ENCODE data around the gene EHBP1.
A peak's percentile ranks its signal among the peaks of the same experiment; 100 is the strongest.

The EHBP1 gene

DNA sequence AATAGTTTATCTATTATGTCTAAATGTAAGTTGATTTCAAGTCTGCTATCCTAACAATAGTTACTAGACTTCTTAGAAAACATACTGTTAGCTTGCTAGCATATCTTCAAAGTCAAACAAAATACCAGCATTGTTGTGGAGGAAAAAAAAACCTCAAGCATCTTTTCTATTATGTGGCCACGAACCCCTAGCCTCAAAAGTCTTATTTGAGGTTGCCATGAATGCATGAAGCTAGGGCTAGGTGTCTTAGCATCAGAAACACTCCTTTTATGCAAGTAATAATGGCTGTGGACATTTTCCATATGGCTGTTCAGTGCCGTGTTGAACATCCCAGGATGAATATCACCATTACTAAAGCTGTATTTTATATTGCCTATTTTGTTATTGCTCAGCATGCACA, 258.5 kb downstream of the EHBP1 start:
- no peak for DNase-seq (ENCODE audit: low read depth)

DNA sequence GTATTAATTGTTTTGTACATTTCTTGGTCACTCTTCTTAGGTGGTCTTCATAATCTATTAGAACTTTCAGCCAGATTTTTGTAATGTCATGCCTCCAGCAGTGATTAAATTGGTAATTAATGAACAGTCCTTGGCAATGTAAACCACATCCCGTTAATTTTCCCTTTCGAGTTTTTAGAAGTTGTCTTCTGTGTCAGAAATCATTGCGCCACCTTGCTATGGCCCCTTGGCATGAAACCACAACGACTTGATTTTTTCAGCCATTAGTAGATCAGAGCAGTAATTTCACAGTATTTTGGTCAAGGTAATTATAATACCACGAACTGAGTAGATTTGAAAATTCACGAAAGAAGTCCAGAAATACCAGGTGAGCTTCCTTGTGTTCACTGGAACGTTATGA, 259.2 kb downstream of the EHBP1 start:
- DNase-seq (ENCODE audit: low read depth), result no peak

DNA sequence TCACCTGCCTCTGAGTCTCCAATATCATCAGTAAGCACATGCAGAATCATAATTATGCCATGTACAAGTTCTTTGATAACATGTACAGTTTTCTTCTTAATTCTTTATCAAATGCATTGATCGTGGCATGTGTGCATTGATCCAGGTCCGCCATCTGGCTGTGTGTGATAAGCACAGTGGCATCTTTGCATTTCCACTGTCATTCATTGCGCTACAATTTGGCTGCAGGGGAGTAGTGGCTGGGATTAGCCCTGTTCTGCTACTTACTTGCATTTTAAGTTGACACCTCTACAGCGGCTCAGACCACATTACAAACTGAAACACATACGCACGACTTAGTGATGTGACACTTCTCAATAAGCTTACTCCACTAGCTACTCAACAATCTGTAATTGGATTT, 261.5 kb downstream of the EHBP1 start:
- DNase-seq (ENCODE audit: low read depth), result no peak

DNA sequence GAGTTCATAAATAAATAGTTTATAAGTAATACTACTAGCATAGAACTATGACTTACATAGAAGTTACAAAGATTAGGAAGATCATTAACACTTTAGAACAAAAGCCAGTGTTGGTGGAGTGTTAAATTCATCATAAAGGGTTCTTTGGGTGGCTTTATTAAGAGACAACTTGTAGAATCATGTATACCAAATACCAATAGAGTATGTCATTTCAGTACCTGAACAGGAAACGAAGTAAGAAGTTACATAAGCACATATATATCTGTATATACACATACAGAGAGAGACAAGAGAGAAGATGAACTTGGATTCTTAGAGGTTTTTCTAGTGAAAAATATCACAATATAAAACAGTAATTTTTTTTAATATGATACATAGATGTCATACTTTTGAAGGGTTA, 262.7 kb downstream of the EHBP1 start:
- DNase-seq (ENCODE audit: low read depth), result no peak

DNA sequence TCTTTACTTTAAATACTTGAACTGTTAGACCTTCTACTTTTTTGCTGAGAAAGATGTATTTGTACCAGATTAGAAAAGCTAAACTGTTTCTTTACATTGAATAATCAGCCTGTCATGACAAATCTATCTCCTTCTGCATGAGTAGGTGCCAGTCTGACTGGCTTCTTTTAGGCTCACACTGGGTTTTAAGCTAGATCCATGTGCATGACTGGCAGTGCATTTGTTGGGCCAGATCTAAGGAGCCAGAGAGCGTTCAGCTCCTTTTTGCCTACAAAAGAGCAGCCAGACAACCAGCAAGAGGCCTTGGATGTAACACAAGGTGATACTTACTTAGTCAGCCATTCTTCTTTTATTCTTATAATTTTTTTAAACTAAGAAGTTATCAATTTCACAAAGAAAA, 263.2 kb downstream of the EHBP1 start:
- DNase-seq (ENCODE audit: low read depth), result no peak

DNA sequence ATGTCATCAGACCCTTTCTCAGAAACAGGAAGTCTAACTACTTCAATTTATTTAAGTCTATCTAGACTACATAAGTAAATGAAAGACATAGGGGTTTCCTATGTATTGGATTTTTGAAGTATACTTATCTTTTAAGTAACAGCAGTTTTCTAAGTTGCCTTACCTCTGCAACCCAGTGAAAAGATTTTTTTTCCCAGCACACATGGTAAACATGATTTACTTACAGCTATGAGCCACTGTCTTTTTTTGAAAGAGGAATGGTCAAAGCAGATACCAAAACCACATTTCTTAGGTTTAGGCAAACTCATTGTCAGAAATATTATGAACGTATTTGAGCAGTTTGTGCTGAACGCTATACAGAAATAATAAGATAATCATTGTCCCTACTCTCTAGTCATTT, 266.4 kb downstream of the EHBP1 start:
- no peak for DNase-seq (ENCODE audit: low read depth)

DNA sequence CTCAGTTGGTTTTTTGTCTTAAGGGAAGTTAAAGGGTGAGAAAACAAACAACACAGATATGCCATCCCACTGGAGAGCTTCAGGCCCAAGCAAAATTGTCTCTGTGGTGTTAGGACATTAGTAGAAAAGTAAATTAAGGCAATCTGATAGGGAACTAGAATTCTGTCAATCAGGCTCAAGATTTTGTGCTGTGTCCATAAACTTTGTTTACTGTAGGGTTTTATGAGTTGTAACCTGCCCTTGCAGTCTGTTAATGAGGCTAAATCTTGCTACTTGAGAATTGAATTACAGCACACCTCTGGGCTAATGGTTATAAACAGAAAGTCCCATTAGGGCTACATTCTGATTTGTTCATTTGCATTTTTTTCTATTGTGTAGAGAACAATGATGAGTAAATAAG, 267.1 kb downstream of the EHBP1 start:
- DNase-seq (ENCODE audit: low read depth), result no peak

DNA sequence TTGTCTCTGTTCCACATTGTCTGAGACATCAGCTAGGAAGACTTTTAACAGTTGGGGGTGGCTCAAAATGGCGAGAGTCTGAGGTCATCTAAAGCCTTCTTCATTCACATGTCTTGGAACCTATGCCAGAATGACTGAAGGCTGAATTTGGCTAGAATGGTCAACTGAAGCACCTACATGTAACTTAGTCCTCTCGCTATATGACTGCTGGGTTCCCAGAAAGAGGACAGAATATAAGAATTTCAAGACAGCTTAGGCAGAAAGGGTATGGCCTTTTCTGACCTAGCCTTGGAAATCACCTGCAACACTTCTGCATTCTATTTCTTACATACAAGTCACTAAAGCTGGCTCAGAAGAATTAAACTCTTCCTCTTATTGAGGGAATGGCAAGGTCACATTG, 269.5 kb downstream of the EHBP1 start:
- no peak for DNase-seq (ENCODE audit: low read depth)

DNA sequence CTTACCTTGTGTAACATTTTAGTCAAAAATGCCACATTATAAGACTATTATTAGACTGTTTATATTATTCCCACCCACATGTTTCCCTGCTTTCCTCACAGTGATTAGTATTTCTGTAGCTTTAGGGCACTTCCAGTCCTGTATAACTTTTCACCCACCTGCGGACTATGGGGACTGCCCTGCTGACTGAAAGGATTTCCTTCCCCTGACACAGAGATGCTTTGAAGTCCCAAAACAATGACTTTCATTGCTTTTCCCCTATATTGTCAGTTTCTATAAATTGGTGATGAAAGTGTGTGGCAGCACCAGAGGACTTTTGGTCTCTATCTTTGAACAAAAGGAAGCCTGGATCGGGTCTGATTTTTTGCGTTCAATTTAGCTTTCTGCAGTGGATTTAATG, 286.1 kb downstream of the EHBP1 start:
- no peak for DNase-seq (ENCODE audit: low read depth)

DNA sequence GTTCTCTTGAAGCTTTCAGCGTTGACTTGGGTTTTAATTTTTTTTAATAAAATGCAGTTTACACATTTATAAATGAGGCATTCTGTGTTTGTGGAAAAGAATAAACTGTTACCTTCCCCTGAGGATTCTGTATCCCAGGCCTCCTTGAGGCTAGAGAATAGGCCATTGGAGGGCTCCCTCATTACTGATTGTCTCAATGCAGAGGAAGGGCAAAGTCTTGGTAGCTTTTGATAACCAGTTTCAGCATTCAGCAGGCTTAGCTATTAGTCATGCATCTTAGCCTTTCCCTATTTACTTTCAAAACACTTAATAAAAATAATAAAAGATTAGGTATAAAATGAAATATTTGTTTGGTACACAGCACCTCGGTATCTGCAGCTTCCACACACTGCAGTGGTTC, 287.0 kb downstream of the EHBP1 start:
- DNase-seq (ENCODE audit: low read depth), result no peak

DNA sequence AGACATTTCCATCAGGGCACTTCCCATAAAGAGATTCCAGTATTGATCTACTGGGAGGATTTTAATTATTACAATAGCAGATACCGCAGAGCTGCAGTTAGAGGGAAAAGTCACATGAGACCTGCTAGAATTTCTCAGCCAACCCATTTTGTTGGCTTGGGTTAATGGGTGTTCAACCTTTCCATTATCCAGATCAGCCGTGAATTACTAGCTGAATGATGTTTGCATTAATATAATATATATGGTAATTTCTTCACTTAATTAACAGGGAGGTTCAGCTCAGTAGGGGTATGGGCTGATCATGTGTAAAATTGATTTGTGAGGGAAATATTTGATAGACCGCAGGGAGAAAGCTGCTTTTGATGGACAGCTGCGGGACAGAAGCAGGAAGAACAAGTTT, 288.7 kb downstream of the EHBP1 start:
- DNase-seq (ENCODE audit: low read depth), result no peak

DNA sequence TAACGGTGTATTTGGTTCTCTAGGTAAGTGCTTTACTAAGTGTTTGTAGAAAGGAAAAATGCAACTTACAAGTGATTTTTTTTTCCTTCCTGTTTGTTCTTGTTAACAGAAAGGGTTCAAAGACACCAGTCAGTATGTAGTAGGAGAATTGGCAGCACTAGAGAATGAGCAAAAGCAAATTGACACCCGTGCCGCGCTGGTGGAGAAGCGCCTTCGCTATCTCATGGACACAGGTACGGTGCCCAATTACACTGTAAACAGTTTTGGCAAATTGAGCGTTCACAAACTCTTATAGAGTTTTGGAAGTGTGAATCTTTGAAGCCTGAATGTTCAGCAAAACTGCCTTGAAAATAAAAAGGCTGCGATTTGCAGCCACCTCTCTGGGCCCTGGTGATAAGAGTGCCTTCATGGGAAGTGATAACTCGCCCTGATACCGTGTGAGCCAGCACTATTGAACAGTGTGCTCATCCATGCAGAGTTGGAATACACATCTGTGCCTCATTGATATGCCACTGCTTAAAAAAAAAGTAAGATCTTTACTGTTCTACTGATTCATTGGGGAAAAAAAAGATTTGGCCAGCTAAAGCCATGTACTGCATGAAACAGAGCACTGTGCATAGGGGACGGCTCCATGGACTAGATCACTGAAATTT, 291.1 kb downstream of the EHBP1 start:
- no peak for DNase-seq (ENCODE audit: low read depth)

DNA sequence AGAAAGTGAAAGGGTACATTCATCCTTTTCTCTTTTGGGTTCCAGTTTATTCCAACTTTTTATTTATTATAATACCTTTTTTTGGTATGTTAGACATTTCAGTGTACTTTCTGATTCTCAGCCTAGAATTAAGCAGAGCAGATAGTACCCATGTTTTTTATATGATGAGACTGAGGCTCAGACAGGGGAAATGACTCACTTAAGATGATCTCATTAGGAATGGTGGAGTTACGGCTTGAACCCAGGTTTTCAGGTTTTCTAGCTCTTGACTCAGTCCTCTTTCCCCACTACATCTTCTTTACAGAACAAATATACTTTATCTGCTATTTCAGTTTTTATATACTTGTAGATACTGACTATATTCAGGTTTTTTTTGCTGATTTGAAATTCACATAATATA, 293.4 kb downstream of the EHBP1 start:
- DNase-seq (ENCODE audit: low read depth), result peak; percentile 44

DNA sequence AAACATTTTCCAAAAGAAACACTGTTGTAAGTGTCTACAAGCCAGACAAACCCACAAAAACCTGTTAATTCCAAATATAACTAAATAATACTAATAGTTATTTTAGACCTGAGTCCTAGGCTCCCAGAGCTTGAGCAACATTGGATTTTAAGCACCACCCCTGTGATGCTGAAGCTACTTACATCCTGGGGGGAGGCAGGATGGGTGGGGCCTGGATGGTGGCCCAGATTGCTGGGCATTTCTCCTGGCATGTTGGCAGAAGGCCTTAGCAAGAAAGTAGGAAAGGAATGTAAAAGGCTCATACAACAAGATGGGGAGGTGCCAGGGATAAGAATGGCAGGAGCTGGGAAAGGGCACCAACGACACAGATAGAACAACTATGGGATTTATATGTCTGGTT, 294.4 kb downstream of the EHBP1 start:
- peak; percentile 62 for DNase-seq (ENCODE audit: low read depth)

DNA sequence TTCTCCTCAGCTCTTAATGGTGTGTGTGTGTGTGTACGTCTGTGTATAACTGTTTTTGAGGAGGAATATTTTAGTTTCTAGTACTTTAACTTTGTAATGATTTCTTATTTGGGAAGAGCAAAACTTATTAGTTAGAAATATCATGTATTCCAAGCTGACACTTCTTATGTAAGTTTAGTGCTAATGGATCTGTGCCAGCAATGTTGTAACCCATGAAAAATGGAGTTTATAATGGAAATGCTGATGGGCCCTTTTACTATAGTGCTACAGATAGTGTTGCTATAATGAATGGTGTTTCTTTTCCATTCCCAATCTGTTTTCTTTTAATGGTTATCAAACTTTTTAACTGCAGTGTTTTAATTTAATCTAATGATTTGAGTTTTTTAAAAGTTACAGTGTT, 295.3 kb downstream of the EHBP1 start:
- DNase-seq (ENCODE audit: low read depth), result peak; percentile 56

DNA sequence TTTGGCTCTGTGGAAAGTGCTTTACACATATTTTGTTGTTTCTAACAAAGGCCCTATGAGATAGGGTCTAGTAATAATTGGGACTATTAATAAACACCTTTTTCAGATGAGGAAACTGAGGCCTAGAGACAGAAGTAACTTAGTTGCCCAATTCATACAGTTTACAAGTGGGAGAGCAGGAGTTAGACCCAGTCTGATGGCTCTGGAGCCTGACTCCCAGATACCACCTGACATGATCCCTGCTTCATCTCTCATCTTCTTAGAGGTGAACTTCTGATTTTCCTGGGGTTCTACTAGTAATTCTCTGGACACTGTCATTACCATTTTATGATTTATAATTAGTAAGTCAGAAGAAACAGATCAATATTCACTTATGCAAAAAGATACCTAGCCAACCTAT, 296.1 kb downstream of the EHBP1 start:
- no peak for DNase-seq (ENCODE audit: low read depth)

DNA sequence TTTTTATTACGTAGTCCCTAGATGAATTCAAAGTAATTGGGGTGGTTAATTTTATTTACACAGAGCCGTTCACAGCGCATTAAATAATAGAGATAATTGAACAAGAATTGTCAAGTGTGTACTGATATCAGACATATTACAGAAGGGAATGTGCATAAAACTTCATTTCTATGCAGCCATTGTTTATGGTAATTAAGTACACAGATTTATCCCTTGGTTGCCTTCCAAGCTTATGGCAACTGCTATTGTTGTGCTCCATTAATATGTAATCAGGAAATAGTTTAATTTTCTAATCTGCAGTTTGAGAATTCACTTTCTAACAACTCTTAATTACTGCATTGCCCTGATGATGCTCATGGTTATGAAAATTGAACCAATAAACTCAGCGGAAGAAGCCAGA, 297.8 kb downstream of the EHBP1 start:
- DNase-seq (ENCODE audit: low read depth), result no peak

DNA sequence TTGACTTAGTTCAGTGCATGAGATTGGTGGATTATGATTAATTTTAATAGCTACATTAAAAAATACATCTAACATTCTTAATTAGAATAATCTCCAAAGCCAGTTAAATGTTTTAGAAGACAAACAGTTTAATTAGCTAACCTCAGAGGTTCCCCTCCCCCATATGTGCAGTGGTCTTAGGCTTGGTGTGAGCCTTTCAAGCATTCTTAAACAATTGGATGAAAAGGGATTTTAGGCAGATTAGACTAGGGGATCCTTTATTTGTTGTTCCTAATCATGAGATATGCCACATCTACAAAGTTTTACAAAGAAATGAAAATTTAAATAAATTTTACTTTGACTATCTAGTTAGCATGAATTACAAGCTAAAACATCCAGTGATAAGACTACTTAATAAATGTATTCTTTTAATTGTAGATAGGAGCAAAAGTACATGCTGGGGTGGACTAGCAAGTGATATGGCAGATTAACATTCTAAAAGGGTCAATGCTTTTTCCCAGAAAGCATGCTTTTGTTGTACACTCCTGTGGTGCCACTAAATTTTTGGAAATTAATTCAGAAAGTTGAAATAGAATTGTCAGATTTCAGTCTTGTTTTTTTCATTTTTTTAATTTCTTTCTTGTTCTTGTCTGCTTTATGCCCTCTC, 302.4 kb downstream of the EHBP1 start:
- no peak for DNase-seq (ENCODE audit: low read depth)

DNA sequence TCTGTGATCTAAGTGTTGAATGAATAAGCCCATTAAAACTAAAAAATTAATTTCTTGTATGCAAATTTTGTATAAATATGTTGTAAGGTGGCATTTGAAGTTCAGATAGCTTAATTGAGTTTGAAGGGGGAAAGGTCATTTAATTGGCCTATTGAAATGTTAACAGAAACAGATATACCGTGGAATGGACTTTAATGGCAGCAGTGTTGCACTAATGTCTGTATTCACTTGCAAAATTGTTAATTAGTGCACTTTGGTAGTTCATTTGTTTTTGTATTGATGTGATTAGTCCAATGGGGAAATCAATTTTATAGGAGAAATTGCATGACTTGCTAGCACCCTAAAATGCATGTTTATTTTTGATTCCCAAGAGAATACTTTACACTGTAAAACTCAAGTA, 303.3 kb downstream of the EHBP1 start:
- no peak for DNase-seq (ENCODE audit: low read depth)

DNA sequence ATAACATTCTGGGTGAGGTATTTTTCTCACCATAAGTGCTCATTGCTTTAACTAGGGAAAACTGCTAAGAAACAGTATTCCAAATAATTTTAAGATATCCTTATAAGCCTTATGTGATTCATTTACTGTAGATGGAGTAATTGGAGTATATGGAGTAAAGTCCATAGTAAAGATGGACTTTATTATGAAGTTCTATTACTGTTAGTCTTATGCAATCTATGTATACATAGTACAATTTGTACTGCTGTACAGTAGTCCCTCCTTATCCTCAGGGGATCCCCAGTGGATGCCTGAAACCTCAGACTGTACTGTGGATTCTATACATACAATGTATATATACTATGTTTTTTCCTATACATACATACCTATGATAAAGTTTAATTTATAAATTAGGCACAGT, 304.0 kb downstream of the EHBP1 start:
- DNase-seq (ENCODE audit: low read depth), result no peak

DNA sequence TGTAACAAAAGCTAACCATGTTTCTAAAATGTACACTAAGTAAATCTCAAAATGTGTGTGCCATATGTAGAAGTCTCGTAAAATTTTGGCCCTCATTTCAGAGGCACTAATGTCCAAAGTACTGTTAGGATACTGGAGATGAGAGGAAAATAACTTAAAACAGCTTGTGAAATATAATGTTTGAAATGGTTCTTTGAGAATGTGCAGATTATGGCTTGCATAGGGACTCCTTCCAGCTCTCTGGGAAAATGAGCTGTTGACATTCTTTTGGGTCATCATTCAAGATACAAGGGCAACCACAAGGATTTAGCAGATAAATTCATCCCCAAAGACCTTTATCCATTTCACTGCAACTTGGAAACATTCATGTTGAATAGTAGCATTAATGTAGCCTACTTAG, 307.0 kb downstream of the EHBP1 start:
- peak; percentile 51 for DNase-seq (ENCODE audit: low read depth)

DNA sequence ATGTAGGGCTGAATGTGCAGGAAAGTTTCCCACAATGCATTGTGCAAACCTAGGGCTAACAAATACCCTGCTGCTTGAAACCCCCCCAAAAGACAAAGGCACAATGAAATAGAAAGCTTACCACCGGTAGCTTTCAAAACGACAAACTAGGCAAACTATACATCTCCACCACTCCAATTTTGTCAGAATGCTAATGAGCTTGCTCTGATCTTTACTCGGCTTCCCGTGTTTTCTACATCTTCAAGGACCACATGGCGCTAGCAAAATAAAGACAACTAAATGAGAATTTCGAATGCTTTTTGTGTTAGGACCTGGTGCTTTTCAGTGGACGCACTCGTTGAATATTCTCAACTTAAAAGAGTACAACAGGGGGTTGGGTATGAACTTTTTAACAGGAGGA, 307.9 kb downstream of the EHBP1 start:
- no peak for DNase-seq (ENCODE audit: low read depth)

DNA sequence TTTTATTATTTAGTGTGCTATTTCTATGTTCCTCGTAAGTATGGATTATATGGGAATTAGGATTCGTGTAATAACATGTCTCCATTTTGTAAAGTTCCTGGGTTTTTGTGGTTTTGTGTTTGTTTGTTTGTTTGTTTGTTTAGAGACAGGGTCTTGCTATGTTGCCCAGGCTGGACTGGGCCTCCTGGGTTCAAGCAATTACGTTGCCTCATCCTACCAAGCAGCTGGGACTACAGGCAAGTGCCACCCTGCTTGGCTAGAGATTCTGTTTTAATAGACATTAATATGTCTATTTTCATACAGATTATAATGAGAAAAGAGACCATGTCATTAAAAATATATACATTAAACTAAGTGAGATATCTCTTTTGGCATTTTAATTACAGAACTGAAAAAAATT, 309.9 kb downstream of the EHBP1 start:
- DNase-seq (ENCODE audit: low read depth), result no peak

DNA sequence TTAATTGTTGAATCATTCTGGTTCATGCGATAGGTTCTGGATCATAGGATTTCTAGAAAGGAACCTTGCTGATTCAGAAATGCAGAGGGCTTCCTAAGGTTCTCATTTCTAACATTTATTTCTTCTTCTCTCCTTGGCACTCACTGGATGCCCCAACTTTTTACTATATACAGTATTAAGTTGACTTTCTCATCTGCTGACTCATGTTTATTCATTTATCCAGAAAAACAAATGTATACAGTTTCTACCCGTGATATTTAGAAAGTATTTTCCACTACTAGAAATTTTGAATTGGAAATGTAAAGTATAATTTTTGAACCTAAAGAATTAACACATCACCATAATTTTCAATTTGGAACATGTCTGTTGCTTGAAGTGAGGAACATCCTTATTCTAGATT, 312.9 kb downstream of the EHBP1 start:
- no peak for DNase-seq (ENCODE audit: low read depth)

Measured in EH (cell line).